Measurements from ENCODE around the gene BBOF1.

The BBOF1 gene

DNA sequence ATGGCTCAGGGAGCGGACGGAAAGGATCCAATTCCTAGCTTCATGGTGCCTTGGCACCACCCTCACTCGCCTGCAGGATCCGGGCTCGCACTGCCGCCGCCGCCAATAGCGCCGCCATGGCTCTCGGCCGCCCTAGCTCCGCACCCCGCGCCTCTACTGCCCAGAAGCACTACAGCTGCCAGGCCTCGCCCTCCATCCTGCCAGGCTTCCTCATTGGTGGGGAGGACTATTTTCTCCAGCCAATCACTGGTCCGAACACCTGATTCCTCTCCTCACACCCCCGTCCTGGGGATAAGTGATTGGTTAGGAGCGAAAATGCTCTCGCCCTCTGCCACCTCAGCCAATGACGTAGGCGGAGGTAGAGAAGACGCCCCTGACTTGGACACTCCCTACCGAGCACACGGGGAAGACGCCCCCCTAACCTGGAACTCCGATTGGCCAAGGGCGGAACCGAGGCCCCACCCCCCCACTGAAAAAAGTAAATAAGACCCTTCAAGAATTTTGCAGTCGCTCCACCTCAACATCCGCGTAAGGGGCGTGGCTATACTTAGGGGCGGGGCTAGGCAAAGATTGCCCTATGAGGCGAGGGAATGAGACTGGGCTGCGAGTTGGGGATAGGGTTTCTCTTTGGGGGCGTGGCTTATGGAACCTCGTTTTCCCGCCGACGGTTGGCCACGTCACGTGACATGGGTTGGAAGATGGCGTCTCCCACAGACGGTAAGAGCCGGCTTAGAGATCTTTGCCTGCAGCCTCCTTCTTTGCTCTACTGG, 65.3 kb downstream of the BBOF1 start, which contains the start of the genes ALDH6A1 and LIN52:
Gene ALDH6A1 (minus strand): TSS at position 177 of the 770 bp plus-strand sequence. CDS start 59 bp downstream, at position 118.
Gene LIN52 (plus strand): TSS at position 680 of the 770 bp plus-strand sequence. CDS start 19 bp downstream, at position 699.
- Histone ChIP-seq H3K4me1 (peaks cover 3% of the 10 kb centered on the region), H3K27me3 (ENCODE audit: control insufficient read depth, insufficient read depth, low read length) (no peaks in the 10 kb centered on the region), H3K4me3 (ENCODE audit: low read depth, low read length) (peak within 1 kb of the TSS; percentile 97)

DNA sequence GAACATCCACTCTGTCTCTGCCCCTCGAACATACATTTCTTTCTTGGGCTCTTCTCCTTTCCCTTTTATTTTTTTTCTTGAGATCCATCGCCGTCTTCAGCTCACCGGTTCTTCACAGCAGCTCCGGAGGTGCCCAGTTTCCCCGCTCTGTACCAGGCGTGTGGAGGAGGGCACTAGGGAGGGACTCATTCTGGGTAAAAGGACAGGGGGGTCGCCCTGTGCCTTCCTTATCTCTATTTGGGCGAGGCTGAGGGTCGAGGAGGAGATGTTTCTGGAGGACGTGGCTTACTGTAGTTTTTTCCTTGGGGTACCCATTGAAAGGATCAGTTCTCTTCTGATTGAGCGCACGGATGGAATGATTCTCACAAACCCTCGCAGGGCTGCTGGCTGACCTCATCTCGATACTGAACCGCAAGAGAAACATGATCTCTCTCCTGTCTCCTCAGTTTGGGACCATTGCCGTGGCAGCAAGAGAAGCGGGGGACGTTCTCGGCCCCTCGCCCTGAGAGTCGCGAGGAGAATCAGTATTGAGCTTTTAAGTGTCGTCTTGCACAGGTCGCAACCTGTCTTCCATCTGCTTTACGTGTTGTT, 66.0 kb downstream of the BBOF1 start:
- TF ChIP-seq, protein P1, sequence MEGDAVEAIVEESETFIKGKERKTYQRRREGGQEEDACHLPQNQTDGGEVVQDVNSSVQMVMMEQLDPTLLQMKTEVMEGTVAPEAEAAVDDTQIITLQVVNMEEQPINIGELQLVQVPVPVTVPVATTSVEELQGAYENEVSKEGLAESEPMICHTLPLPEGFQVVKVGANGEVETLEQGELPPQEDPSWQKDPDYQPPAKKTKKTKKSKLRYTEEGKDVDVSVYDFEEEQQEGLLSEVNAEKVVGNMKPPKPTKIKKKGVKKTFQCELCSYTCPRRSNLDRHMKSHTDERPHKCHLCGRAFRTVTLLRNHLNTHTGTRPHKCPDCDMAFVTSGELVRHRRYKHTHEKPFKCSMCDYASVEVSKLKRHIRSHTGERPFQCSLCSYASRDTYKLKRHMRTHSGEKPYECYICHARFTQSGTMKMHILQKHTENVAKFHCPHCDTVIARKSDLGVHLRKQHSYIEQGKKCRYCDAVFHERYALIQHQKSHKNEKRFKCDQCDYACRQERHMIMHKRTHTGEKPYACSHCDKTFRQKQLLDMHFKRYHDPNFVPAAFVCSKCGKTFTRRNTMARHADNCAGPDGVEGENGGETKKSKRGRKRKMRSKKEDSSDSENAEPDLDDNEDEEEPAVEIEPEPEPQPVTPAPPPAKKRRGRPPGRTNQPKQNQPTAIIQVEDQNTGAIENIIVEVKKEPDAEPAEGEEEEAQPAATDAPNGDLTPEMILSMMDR (IDR thresholded peaks at IDR 0.05), result no peak
- Histone ChIP-seq H3K36me3 (ENCODE audit: control insufficient read depth, insufficient read depth, low read length) (no peaks in the 10 kb centered on the region), H3K79me2 (peaks cover 3% of the 10 kb centered on the region)

More for the DNA sequence above, 65.3 kb downstream of the BBOF1 start, which contains the start of the genes ALDH6A1 and LIN52:
- H3K4me2 ChIP-seq (ENCODE audit: low read length), result peak within 1 kb of the TSS; percentile 96
- TF ChIP-seq, protein P1 (IDR thresholded peaks at IDR 0.05), result peak; percentile 14
- peak within 1 kb of the TSS; percentile 51 for H3K9ac ChIP-seq
- no peaks in the 10 kb centered on the region for H3K9me3 ChIP-seq (ENCODE audit: control insufficient read depth, low read length)
- peak within 1 kb of the TSS; percentile 90 for H2AFZ ChIP-seq
- peak within 1 kb of the TSS; percentile 60 for H3K27ac ChIP-seq
- peaks cover 3% of the 10 kb centered on the region for H3K79me2 ChIP-seq
- H3K36me3 ChIP-seq (ENCODE audit: control insufficient read depth, insufficient read depth, low read length), result no peaks in the 10 kb centered on the region

DNA sequence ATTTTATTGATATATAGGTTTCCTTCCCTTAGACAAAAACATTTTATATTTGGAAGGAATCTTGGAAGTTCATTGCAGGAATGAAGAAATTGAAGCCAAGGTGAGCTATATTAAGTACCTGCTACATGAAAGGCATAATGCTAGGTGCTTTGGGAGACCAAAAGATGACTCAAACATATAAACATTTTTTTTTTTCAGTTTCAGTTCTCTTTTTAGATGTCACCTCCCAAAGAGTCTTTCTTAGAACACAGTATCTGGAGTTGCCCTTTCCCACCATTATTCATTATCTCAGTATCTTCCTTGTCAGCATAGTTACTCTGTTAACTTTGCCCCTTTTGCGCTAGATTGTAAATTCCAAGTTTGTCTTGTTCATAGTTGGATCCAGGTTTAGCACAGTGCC, 66.7 kb downstream of the BBOF1 start:
- Histone ChIP-seq H3K27me3 (ENCODE audit: control insufficient read depth, insufficient read depth, low read length) (no peaks in the 10 kb centered on the region), H3K79me2 (peaks cover 3% of the 10 kb centered on the region), H2AFZ (no peak overlapping the region), H3K4me1 (peaks cover 3% of the 10 kb centered on the region), H3K4me2 (ENCODE audit: low read length) (peak overlapping the region; percentile 96), H3K36me3 (ENCODE audit: control insufficient read depth, insufficient read depth, low read length) (no peaks in the 10 kb centered on the region), H3K4me3 (ENCODE audit: low read depth, low read length) (peak overlapping the region; percentile 97), H3K9me3 (ENCODE audit: control insufficient read depth, low read length) (no peaks in the 10 kb centered on the region), H3K9ac (no peak overlapping the region), H3K27ac (no peak overlapping the region)
- TF ChIP-seq, protein P1 (IDR thresholded peaks at IDR 0.05), result no peak

More for the DNA sequence above, 66.0 kb downstream of the BBOF1 start:
- H3K27me3 ChIP-seq (ENCODE audit: control insufficient read depth, insufficient read depth, low read length), result no peaks in the 10 kb centered on the region
- no peak overlapping the region for H3K9ac ChIP-seq
- H3K4me2 ChIP-seq (ENCODE audit: low read length), result peak overlapping the region; percentile 96
- no peaks in the 10 kb centered on the region for H3K9me3 ChIP-seq (ENCODE audit: control insufficient read depth, low read length)
- peaks cover 3% of the 10 kb centered on the region for H3K4me1 ChIP-seq
- H3K27ac ChIP-seq, result peak overlapping the region; percentile 51
- H3K4me3 ChIP-seq (ENCODE audit: low read depth, low read length), result peak overlapping the region; percentile 97
- H2AFZ ChIP-seq, result peak overlapping the region; percentile 90

DNA sequence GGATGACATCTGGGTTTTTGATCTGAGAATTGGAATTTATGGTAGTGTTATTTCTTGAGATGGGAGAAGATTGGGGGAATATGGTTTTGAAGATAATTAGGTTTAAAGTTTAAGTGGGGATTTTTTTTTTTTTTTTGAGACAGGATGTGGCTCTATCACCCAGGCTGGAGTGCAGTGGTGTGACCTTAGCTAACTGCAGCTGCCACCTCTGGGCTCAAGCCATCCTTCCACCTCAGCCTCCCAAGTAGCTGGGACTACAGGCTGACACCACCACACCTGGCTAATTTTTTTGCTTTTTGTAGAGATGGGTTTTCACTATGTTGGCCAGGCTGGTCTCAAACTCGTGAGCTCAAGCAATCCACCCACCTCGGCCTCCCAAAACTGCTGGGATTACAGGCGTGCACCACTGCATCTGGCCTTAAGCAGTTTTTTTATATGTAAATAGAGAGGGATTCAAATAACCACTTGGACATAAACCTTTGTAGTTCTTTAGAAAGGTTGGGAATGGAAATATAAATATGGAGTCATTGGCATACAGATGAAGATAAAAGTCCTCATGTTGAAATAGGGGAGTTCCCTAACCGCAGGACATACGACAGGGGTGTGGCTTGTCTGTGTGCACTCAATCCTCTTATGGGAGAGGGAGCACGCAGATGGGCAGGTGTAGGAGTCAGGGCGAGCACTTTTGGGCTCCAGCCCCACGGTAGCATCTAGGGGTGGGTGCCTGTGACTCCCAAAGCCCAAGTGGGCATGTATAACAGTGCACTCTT, 70.3 kb downstream of the BBOF1 start:
- H3K9ac ChIP-seq, result no peak overlapping the region
- H2AFZ ChIP-seq, result no peak overlapping the region
- H3K27me3 ChIP-seq (ENCODE audit: control insufficient read depth, insufficient read depth, low read length), result no peaks in the 10 kb centered on the region
- H3K4me1 ChIP-seq, result peaks cover 3% of the 10 kb centered on the region
- H3K4me3 ChIP-seq (ENCODE audit: low read depth, low read length), result no peak overlapping the region
- no peak overlapping the region for H3K27ac ChIP-seq
- TF ChIP-seq, protein P1 (IDR thresholded peaks at IDR 0.05), result no peak
- peaks cover 3% of the 10 kb centered on the region for H3K79me2 ChIP-seq
- H3K36me3 ChIP-seq (ENCODE audit: control insufficient read depth, insufficient read depth, low read length), result no peaks in the 10 kb centered on the region
- no peak overlapping the region for H3K4me2 ChIP-seq (ENCODE audit: low read length)
- no peaks in the 10 kb centered on the region for H3K9me3 ChIP-seq (ENCODE audit: control insufficient read depth, low read length)

All from parathyroid adenoma (tissue), 2 donors.